ENCODE measurements around the gene DCHS1. TPM values are rescaled to one million over a fixed set of nuclear protein-coding genes. Genes with fewer than 3 reads are reported as not detected.

Gene DCHS1
- total and polyA plus RNA-seq, 2 of the 13 experiments (the other 11 are each of a cell fraction or from before 2014, with no cell fraction given) = under 0.01 to 0.03 TPM

DNA sequence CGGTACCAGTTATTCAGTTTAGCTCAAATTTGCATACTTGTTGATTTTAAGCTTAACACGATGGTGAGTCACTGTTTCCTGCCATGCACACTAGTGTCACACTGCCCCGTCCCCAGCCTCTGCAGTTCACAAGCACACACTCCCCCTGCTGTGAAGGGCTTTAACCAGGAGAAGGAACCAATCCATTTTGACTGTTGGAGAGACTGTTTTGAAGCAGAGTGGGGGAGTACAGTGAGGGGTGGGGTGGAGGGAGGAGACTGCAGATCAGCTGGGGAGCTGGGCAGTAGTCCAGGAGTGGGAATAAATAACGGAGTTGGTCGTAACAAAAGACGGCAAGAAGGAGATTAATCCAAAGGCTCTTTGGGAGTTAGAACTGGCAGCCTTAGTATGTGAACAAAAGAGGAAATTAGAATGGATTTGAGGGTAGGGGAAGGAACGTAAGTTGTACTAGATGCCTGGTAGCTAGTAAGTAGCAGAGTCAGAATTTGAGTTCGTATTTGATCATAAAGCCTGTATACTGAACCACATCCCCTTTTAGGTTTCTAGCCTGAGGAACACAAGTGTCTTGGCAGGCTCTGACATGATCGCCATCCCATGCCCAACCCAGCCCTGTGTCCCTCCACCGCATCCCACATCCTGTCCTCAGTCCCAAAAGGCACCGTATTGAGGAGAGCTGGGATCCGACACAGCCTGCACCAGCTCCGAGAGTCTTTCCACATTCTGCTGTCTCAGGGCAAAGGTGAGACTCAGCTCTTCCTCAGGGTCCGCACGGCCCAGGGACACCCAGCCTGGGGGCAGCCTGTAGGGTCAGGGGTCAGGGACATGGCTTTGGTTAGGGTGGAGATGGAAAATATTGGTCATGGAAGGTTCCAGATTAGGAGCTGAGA lies 37.2 kb downstream of the DCHS1 start:
- peak overlapping the region; percentile 86 for H3K9ac ChIP-seq (ENCODE audit: insufficient read depth, low read depth, low read length)
- peak overlapping the region; percentile 99 for H3K4me2 ChIP-seq (ENCODE audit: low read depth, low read length)
- DNase-seq (ENCODE audit: low spot score) (peak; percentile 44), ATAC-seq (peak; percentile 32), FAIRE-seq (no peak)
- peaks cover 27% of the 10 kb centered on the region for H3K4me1 ChIP-seq (ENCODE audit: insufficient read depth, low read length)
- ChIA-PET CTCF (ENCODE audit: low intra/inter-chr PET ratio, low total read pairs) (no interaction called here), POLR2A (interaction anchor here (0.7 to 3.1 kb wide), 16 partner anchors 9 to 255 kb away, joined by 3 to 36 read pairs (median 4); partner anchors contain the start of genes APBB1, ARFIP2, ILK and MRPL17)
- H3K79me2 ChIP-seq (ENCODE audit: insufficient read depth, low read length) = peaks cover 7% of the 10 kb centered on the region
- no TSS peak for BruUV-seq (replicated peaks)
- H3K27ac ChIP-seq (ENCODE audit: extremely low read length, insufficient read depth, low read length) = peak overlapping the region; percentile 58
- H2AFZ ChIP-seq (ENCODE audit: low read length) = no peak overlapping the region
- in situ Hi-C loops (cut with HindIII; ENCODE audit: extremely low pct_ligation_motif_present, low pct_unique_long_range_greater_than_20kb) (no loop called here), intact Hi-C loops (cut with micrococcal nuclease; ENCODE audit: unreplicated experiment) (loop anchor here (2.0 kb wide), 1 partner anchor 14 kb away; no protein-coding TSS in a partner anchor)
- peaks cover 8 to 32% of the 10 kb centered on the region in 2 experiments; a peak in 4 of 5 replicates for H3K27me3 ChIP-seq (ENCODE audit: control insufficient read depth in 1 of 2, insufficient read depth in 2 of 2, low read length in 2 of 2)
- no peaks in the 10 kb centered on the region for H3K9me3 ChIP-seq (ENCODE audit: low read length)
- H3K4me3 ChIP-seq (replicated peaks in 1 of 3; ENCODE audit: insufficient read depth in 1 of 3, low read depth in 2 of 3, low read length in 3 of 3) = peak overlapping the region; percentile 67 to 94 (median 88)
- WGBS (ENCODE audit: low lambda C conversion rate) = 31% methylated on average over 15 of the region's 15 CpGs
- H3K36me3 ChIP-seq (replicated peaks in 1 of 2; ENCODE audit: control insufficient read depth in 1 of 2, insufficient read depth in 2 of 2, low read length in 2 of 2) = peaks cover 2 to 15% of the 10 kb centered on the region in 2 experiments; a peak in 3 of 5 replicates
- no peaks in the 10 kb centered on the region for H4K20me1 ChIP-seq (ENCODE audit: insufficient read depth, low read length)
- TF ChIP-seq SIN3A (IDR thresholded peaks at IDR 0.05; ENCODE audit: borderline replicate concordance, low read depth, low read length) = 0 out of 2 replicates have a peak, but pooled peaks have one; percentile 17
- TF ChIP-seq, protein P1, sequence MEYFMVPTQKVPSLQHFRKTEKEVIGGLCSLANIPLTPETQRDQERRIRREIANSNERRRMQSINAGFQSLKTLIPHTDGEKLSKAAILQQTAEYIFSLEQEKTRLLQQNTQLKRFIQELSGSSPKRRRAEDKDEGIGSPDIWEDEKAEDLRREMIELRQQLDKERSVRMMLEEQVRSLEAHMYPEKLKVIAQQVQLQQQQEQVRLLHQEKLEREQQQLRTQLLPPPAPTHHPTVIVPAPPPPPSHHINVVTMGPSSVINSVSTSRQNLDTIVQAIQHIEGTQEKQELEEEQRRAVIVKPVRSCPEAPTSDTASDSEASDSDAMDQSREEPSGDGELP (IDR thresholded peaks at IDR 0.05; ENCODE audit: borderline replicate concordance, low read depth) = peak; percentile 61; the same call in 1 of the 2 replicates
- TF ChIP-seq ASH2L (IDR thresholded peaks at IDR 0.05; ENCODE audit: insufficient read length, low read depth, low read length) = no peak
- 0 out of 2 replicates have a peak, but pooled peaks have one; percentile 9 for TF ChIP-seq SP4 (CRISPR knock-in tag; IDR thresholded peaks at IDR 0.05)
- no peak for TF ChIP-seq FOXA1 (IDR thresholded peaks at IDR 0.05)
- TF ChIP-seq FOXA1 (CRISPR knock-in tag; IDR thresholded peaks at IDR 0.05) = 0 out of 2 replicates have a peak, but pooled peaks have one; percentile 15
- peak; percentile 32; the same call in 1 of the 2 replicates for TF ChIP-seq ZNF891 (CRISPR knock-in tag; IDR thresholded peaks at IDR 0.05)
- no peak for TF ChIP-seq SMAD1 (CRISPR knock-in tag; IDR thresholded peaks at IDR 0.05; ENCODE audit: borderline replicate concordance, low read depth)
- TF ChIP-seq UBTF (CRISPR knock-in tag; IDR thresholded peaks at IDR 0.05) = peak; percentile 11; the same call in 1 of the 2 replicates
- no peak for TF ChIP-seq SRSF9 (IDR thresholded peaks at IDR 0.05; ENCODE audit: borderline replicate concordance, insufficient read depth, low read depth, low read length, poor library complexity, severe bottlenecking)
- TF ChIP-seq FOSL2 (CRISPR knock-in tag; IDR thresholded peaks at IDR 0.05) = peak; percentile 75
- TF ChIP-seq, protein P2, sequence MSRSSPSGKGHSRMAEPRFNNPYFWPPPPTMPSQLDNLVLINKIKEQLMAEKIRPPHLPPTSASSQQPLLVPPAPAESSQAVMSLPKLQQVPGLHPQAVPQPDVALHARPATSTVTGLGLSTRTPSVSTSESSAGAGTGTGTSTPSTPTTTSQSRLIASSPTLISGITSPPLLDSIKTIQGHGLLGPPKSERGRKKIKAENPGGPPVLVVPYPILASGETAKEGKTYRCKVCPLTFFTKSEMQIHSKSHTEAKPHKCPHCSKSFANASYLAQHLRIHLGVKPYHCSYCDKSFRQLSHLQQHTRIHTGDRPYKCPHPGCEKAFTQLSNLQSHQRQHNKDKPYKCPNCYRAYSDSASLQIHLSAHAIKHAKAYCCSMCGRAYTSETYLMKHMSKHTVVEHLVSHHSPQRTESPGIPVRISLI (CRISPR knock-in tag; IDR thresholded peaks at IDR 0.05; ENCODE audit: borderline replicate concordance) = no peak
- no peak for TF ChIP-seq SRSF4 (IDR thresholded peaks at IDR 0.05; ENCODE audit: low read depth, low read length, poor library complexity, severe bottlenecking)
